Activated gamma-delta T cell treated with Interleukin-2 at 50 U/mL for 16 hours (primary cell): ENCODE data around the gene TUBE1.
"Not testable (repeated sequence)": the region's sequence is repeated elsewhere in the genome, so short reads cannot be mapped to it uniquely, and the experiment has no call there.

Experiments
- DNase-seq: peaks from one replicate; pipeline ENCODE4 v3.0.0-alpha.2; 2020

TUBE1 gene

DNA sequence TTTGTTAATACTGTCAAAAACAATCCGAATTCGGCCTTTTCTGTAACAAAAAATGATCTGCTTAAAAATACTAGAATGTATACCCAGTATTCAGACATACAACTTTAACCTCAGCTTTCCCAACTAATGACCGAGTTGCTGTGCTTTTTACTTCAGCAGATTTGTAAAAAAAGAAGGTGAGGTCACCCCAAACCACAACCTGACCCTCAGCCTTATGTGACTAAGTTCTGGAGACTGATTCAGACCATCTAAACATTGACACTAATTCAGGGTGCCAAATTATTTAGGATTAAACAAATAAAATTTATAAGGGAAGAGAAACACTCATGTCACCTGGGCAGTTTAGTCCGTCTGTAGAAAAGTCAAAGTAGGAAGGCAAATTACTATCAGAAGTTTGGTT, 25.7 kb downstream of the TUBE1 start:
- no peak for DNase-seq

DNA sequence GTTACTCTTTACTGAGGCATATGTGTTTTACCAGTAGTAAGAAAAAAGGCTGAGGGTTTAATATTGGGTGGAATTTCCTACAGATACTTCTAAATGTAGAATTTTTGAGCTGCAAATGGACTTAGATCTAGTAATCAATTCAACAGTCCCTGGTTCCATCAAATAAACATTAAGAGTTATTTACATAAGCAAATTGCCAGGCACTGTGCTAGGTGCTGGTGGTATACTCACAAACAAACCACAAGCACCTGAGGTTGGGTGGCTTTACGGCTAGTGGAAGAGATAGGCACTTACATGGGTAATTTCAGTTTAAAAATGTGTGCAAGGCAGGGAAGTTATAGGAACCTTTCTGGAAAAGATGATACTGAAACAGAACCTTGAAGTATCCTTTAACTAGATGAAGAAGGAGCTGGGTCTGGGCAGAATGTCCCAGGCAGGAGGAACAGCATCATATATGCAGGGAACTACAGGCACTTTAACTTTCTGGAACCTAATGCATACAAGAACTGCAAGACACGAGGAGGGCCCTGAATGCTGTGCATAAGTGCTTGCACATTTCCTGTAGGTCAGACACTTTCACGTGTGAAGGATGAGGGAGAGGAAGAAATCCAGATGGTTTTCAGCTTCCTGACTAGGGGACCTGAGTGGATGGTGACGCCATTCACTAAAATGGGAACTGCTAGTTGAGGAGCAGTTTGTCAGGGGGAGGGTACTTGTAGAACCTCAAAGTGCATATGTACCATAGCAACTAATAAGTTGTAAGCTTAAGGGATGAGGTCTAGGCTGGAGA, 28.8 kb downstream of the TUBE1 start:
- DNase-seq = no peak

DNA sequence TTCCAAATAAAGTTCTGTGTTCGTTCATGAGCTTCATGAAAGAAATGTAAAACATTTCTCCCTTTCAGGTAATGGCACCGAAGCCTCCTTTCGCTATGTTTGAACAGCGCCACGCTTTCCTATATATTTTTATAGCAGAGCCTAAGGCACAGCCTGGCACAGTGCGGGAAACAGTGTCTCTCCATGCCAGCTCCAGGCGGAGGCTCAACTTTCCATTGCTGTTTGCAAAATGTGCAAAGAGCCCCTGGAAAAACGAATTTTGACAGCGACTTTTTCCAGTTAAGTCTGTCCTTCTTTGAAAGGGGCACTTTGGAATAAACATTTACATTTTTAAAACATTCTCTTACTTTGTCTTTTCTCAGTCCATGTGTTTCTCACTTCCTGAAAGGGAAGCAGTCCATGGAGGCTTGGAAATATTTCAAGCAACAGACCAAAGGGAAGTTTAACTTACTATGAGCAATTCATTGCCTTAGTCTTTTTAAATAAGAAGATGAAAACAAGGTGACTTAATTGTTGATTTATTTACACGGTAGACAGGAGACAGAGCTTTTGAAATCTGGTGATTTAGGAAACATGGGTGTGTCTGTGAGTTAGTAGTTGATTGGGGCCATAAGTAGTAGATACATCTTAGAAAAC, 32.6 kb downstream of the TUBE1 start:
- DNase-seq = no peak

DNA sequence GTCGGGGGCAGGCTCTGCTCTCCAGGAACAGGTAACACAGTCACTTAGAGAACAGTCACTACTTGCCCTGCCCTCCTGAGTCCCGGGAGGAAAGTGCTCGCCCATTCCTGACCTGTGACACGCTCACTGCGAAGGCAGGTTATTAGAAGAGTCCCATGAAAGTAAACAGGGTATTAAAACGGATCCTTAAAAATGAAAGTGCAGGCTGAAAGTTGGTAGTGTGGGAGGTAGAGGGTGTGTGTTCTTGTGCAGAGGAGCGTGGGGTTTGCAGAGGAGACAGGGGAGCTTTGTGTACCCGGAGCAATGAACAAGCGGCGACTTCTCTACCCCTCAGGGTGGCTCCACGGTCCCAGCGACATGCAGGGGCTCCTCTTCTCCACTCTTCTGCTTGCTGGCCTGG, 33.3 kb downstream of the TUBE1 start, which contains the start of gene CCN6:
CCN6 (plus strand) TSS at position 104 of the 400 bp plus-strand sequence; CDS start at position 358, 254 bp downstream.
- no peak for DNase-seq

DNA sequence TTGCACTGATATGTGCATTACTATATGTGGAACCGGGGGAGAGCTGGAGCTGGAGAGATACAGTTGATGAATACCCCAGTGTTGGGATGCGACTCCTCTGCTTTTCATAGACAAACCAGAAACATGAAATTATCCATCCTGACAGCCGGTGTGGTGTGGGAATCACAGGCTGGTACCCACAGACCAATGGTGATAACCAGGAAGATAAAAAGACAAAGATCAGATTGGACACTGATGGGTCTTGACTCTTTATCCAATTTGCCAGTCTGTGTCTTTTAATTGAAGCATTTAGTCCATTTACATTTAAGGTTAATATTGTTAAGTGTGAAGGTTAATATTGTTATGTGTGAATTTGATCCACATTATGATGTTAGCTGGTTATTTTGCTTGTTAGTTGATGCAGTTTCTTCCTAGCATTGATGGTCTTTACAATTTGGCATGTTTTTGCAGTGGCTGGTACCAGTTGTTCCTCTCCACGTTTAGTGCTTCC, 36.0 kb downstream of the TUBE1 start:
- not testable (repeated sequence) for DNase-seq

DNA sequence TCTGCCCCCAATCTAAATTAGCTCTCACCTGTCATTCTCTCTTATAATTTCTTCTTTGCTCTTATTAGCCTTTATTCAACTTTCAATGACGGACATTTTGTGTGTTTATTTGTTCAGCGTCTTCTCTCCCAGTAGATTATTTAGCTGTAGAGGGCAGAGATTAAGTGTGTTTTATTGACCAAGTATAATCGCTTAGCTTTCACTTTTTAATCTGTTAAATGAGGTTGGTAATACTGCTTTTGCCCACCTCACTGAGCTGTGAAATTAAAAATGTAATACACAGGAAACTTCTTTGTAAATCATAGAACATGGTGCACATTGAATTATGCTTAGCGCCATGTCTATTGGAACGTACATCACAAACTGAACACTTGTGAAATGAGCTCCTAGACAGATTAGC, 36.9 kb downstream of the TUBE1 start:
- no peak for DNase-seq

DNA sequence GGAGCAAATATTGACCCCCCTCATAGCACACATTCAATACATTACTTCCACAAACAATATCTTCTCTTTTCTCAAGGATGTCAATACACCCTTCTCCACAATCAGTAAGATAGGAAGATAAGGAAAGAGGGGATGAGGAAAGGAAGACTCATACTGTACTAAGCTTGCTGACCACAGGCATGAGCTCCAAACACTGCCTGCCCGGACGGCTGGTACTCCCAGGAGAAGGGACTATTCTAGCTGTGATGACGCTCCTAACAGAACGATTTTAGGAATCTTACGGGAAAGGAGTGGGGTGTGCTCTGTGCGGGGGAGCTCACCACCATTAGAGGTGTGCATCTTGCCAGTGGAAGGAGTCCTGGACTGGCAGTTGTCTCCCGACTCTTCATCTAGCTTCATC, 37.3 kb downstream of the TUBE1 start:
- DNase-seq = no peak

DNA sequence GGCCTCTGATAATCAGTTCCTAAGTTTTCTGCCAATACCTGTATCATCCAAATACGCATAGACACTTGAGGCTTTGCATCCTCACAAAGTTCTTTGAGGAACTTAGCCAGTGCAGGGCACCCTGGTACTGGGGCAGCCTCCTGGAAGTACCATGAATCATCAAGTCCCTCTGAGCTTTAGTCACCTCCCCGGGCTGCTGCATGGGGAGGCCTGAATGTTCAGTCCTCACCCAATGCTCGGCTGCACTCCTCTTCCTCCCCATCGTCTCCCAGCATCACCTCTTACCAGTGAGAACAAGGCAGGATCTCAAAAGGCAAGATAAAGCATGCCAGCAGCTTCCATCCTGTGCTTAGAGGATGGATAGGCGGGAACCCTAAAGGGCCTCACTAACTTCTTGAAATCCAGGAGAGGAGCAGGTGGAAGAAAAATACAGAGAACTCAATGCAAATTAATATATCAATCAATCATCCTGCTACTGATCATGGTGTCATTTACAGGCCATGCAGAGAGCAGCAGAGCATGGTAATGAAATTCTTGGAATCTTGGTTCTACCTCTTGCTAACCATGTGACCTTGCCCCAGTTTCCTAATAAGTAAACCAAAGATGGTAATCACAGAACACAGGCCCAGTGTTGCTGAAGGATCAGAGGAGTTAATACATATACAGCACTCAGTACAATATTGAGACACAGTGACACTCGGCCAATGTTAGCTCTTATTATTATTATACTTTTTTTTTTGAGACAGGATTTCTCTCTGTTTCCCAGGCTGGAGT, 38.1 kb downstream of the TUBE1 start:
- no peak for DNase-seq

DNA sequence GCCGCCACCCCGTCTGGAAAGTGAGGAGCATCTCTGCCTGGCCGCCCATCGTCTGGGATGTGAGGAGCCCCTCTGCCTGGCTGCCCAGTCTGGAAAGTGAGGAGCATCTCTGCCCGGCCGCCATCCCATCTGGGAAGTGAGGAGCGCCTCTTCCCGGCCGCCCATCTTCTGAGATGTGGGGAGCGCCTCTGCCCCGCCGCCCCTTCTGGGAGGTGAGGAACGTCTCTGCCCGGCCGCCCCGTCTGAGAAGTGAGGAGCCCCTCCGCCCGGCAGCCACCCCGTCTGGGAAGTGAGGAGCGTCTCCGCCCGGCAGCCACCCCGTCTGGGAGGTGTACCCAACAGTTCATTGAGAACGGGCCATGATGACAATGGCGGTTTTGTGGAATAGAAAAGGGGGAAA, 39.8 kb downstream of the TUBE1 start:
- DNase-seq = not testable (repeated sequence)

DNA sequence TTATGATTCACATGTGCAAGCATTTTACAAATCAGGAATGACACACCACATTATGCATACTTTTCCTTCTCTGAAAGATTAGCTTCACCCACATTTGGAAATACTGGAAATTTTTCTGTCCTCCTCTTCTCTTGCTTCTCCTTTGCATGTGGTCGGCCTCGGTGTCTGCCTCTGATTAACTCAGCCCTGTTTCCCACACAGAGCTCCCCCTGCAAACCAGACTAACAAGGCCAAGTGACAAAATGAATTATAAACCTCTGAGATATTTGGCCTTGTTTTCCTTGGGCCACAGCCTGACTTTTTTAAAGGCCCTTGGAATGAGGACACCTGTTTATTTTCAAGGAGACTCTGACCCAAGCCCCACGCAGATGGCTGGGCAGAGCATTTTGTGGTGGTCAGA, 42.4 kb downstream of the TUBE1 start:
- no peak for DNase-seq

DNA sequence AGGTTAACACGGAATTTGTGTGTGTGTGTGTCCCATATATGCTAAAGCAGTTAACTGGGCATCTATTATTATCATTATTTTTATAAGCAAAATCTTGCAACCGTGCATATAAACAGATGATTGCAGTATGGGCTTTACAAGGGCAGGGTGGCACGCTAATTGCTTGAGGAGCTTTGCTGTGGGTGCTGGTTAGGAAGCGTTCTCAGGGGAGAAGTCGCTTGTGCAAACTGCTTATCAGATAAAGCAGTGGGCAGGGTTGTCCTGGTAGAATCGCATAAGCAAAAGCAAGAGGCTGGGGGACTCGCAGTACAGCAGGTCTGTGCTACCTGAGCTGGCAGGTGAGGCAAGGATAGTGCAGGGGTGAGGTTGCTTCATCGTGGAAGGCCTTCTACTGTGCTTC, 43.1 kb downstream of the TUBE1 start:
- no peak for DNase-seq

DNA sequence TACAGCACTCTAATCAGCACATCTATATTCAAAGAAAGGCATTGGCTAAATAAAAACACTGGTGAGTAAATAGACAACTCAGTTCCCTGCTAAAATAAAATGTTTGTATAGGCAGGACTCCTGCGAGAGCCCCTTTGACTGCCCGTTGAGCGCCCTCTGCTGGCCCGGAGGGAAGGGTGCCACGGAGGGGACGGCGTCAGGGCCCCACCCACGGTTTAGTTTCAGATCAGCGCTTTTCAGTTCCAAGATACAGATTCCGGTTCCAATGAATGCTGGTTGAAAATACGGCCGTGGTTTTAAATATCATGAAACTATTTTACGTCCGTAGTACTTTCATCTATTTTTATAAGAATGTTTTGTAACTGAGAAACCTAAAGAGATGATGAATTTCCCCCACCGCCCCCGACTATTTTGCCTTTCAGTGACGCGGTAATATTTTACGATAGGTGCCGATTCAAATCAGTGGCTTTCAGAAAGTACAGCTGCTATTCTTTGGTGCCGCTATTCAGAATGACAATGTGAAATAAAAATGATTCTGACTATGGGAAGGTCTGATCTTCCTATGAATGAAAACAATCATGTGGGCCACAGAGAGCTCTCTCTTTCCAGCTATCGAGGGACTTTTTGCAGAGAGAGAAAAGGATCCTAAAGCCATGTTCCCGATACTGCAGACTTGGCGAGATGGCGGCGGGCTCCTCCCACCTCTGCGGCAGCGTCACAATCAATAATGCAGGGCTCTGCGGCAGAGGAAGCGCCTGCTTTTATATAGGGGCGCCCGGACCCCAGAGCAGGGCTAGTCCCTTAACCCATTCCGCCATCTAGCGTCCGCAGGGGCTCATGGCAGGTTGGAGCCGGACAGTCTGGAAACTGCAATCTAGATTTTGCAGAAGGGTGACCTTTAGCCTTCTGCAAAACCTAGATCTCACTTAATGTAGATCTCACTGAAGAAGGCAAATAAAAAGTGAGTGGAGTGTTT, 44.0 kb downstream of the TUBE1 start:
- peak; percentile 91 for DNase-seq

DNA sequence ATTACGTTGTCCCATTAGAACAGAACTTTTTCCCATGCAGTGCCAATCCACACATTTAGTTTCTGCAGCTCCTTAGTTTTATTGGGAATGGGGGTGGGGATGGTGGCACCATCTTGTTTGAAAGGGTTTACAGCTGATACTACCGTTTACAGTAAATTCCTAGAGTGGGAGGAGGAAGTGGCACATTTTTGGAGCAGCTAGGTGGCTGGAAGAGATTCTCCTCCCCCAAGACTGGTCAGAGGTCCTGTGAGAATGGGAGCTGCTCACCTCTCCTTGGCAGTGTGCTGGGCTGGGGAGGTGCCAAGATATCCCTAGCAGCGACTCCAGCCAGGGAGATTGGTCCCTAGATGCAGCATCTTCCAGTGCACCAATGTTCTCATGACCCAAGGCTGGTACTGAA, 45.7 kb downstream of the TUBE1 start:
- no peak for DNase-seq

DNA sequence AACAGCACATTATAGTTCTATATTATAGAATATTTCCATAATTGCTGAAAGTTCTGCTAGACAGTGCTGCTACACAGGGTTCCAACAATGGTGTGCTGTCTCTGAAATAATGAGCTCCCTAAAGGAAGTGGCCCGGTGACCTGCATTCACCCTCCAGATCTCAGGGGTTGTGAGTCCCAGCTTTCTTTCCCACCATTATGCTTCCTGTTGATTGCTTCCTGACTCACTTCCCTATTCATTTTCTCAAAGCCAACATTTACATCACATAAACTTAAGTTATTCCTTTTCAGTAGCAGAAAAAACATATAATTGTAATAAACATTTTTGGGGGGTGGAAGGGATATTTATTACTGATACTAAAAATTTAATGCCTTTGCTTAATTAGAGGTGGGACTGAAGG, 46.3 kb downstream of the TUBE1 start:
- DNase-seq = no peak

DNA sequence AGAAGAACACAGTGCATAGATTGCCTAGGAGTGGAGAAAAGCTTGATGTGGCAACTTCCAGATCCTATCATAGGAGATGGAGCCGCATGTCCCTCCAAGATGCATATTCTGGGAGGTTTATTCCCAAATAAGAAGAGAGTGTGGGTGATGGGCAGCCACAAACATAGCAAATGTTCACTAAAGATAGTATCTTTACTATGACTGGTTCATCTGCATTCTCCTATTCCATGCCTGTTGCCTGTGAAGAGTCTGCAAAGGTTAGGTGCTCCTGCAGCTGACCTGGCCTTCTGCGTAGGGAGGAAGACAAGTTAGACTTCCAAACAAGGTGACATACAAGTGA, 47.9 kb downstream of the TUBE1 start:
- no peak for DNase-seq

DNA sequence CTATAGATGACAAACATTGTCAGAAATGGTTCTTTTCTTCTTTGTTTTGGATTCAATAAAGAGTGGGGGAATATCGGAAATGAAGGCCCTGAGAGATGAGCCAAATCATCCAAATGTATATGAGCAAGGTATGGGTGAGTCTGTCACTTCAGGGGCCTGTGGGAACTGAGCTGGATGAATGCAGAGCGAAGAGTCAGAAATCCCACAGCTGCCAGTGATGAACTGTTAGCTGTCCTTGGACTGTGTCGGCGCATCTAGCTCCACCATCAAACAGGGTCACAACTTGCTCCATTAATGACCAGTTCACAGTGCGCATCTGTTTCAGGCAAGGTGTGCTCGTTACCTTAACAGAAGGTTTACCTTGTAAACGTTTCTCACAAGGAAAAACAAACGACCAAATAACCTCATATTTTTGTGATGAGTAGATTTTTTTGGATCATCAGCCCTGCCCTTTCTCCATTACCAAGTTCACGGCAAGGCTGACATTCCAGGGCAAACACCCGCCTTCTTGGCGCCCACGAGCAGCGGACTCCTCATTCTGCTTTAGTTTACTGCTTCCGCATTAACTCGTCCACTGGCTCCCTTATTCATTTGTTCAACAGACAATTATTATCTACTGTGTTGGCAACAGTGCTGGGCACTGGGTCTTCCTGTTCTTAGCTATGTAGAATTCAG, 48.4 kb downstream of the TUBE1 start:
- no peak for DNase-seq

DNA sequence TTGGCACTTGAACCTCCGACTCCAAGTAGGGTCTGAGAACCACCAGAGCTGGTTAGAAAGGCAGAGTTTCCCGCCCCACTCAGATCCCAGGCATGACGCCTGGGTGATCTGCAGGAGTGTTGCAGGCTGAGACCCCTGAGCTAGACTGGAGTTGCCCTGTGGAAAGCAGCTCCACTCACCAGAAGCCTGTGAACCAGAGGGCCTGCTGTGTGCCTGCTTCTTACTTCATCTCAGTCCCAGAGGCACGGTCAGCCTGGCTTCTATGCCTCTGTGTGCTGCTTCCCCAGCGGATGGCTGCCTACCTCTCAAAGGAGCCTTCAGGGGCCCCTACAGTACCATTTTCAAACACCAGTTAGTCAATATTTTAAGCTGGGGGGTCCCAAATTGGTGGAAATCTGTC, 49.0 kb downstream of the TUBE1 start:
- DNase-seq = no peak

DNA sequence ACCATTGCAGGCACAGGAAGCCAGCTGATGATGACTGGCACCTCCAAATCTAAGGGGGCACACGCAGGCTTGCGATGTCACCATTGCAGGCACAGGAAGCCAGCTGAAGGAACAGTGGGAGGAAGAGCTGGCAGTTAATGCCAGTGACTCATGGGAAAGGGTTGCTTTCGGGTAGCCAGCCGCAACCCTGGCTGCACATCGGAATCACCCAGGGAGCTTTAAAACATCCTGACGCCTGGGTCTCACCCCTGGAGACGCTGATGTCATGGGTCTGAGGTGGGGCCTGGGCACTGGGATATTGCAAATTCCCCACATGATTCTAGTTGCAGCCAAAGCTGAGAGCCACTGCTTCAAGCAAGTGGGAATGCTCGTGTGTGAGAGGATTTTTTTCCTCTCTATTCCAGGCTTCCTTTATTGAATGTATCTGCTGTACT, 49.5 kb downstream of the TUBE1 start:
- DNase-seq = no peak

DNA sequence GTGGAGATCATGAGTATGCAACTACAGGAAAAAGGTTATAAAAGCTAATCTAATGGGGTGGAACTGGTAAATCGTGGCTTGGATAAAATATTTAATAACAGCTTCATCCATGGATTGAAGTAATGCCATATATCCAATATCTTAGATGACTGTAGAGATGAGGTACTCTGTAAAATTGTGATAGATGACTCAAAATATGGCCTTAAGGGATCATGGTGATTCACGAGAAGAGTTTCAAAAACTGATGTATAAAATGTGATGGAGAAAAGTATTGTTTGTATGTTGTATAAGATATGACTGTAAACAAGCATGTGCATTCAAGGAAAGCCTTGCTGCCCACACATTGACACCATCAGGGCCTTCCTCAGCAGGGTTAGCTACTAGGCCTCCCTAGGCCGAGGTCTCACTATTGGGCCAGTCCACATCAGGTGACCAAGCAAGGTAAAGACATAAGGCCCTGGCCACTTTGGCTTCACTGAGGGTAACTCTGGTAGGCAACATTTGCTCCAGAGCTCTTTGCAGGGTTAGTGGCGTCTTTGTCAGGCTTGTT, 51.1 kb downstream of the TUBE1 start:
- DNase-seq = no peak

DNA sequence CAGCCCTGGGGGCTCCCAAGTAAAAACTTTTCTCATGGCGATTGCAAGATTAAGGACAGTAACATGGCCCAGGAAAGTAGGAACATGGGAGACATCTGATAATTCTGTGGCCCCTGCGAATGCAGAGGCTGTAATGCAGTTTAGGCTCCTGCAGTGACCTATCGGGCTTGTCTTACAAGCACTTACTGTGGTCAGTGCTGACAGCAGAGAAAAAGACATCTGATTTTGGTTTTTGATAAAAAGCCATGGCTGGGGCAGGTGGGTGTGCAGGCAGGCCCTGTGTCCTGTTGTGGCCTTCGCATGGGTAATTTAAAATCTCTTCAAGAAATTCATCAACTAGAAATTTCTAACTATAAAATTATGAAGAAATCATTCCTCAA, 52.7 kb downstream of the TUBE1 start:
- DNase-seq = no peak

DNA sequence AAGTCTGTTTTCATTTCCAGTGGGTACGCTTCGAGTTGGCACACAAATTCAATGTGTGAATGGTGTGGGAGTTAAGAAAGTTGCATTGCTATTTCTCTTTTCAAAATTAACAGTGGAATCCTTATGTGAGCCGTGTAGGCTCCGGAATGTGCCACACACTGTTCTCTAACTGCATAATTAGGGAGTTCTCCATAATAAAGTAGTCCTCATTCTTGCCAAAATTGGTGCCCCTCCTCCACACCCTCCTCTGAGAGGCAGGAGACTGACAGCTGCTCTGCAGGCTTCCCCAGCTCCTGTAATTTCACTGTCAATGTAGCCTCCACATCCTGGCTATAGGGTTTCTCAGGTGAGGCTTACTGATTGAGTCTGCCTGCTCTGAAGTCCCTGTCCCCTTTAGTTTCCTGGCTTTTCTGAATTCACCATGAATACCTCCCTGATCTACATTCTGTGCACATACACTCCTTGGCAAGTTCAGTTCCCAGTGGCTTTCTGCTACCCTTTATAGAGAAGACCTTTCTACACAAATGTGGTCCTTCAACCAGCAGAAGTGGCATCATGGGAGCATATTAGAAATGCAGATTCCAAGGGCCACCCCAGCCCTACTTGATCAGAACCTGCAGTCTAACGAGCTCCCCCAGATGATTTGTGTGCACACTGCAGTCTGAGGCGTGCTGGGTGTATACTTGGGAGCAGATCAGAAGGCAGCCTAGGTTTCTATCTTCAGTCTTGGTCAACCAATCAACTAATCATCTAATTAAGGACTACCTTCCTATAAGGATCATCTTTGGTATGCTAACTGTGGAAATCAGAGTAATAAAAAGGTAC, 53.3 kb downstream of the TUBE1 start:
- DNase-seq = no peak
